Embryonic facial prominence (tissue), 1 donor: ENCODE results near the gene NUDT22.

ENCODE experiments used
- DNase-seq: peaks from one replicate; pipeline ENCODE4 v3.0.0-alpha.2; 2016; ENCODE audit errors: extremely low spot score

NUDT22 gene

DNA sequence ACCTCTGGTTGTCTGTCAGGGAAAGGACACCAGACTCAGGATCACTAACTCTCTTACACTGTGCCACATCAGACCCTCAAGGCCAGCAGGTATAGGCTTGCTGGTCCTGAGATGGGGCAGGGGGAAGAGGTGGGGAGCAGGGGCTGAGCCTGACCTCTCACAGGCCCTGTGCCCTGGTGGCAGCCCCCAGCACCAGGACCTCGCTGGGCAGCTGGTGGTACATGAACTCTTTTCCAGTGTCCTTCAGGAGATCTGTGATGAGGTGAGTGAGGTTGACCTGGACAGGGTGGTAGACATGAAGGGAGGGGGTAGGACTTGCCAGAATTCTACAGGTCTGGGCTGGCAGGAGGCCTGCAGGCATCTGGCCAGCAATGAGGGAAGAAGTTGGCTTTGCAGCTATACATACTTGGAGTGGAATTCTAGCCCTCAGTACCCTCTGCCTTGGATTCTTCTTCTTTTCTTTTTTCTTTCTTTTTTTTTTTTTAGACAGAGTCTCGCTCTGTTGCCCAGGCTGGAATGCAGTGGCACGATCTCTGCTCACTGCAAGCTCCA, 1.4 kb downstream of the NUDT22 start:
- no peak for DNase-seq

DNA sequence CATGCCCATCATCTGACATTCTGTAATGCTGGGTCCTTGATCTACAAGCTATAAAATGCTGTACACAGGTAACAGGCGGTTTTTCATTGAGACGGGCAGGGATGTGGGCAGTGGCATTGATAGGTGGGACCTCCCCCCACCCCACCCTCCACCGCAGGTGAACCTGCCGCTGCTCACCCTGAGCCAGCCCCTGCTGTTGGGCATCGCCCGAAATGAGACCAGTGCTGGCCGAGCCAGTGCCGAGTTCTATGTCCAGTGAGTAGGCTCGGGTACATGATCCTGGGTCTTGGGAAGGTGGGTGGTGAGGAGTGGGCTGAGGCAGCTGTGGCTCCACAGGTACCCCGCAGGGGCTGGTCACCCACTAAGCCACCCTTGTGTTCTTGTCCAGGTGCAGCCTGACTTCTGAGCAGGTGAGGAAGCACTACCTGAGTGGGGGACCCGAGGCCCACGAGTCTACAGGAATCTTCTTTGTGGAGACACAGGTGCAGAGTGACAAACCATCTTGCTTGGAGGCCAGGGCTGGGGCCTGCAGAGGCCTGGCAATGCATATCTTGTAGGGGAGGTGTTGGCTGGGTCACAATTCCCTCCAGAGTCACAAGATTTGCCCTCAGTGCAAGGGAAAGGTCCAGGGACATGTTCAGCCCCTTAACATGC, 3.1 kb downstream of the NUDT22 start:
- DNase-seq = no peak

DNA sequence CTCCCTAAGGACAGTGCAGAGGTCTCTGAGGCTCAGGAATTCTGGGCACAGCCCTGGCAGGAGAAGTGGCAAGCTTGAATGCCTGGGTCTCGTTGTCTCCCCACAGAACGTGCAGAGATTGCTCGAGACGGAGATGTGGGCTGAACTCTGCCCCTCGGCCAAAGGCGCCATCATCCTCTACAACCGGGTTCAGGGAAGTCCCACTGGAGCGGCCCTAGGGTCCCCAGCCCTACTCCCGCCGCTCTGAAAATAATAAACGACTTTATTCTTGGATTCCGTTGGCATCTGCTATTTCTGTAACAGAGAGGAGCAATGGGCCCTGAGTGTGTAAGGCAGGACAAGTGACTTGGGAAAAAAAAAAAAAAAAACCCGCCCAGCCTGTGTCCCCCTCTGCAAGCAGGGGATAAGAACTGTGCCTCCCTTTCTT, 3.7 kb downstream of the NUDT22 start:
- no peak for DNase-seq

DNA sequence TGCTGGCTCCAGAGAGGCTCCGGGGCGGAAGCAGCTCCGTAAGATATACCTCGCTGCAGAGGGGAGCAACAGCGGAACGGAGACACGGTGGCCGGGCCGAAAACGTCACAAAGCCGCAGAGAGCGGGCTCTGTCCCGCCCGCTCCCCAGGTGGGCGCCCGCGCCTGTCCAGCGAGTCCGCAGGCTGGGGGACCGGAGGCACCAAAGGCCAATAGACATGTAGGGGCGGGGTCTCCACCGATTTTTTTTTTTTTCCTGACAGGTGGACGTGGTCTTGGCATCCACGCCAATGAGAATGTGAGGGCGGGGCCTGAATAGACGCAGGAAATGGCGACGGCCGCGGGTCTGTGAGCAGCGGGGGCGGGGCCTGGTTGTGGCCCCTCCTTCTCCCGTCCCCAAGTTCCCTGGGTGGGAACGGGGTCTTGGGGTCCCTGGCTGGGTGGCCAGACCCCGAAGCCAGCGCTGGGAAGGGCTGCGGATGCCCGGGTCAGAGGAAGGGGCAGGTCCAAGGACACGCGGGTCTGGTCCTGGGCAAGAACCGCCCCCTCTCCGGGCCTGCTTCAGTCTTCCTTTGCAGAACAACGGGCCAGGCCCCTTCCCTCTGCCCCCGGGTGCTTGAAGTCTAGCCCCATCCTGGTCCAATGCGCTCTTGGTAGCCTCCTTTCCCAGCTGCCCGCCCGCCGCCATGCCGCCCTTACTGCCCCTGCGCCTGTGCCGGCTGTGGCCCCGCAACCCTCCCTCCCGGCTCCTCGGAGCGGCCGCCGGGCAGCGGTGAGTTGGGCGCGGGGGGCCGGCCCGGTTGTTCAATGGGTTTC, 4.3 kb downstream of the NUDT22 start, which contains the start of gene DNAJC4:
Gene DNAJC4 (plus strand): TSS at position 378 of the 814 bp plus-strand sequence. CDS start 307 bp downstream, at position 685.
- DNase-seq = peak; percentile 62

DNA sequence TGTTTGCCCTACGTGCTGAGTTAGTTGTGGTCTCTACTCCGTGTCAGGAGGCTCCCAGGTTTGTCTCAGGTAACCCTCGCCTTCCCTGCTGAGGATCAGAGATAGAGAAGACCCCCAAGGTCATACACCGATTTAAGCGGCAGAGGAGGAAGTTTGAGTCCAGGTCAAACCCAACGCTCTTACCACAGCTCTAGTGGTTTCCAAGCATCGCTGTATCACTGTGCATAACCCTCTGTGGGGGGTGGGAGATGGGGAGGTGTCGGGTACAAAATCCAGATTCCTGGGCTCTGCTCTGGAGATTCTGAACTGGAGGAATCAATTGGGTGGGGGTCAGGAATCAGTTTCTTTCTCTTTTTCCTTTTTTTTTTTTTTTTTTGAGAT, 4.9 kb downstream of the NUDT22 start:
- no peak for DNase-seq

DNA sequence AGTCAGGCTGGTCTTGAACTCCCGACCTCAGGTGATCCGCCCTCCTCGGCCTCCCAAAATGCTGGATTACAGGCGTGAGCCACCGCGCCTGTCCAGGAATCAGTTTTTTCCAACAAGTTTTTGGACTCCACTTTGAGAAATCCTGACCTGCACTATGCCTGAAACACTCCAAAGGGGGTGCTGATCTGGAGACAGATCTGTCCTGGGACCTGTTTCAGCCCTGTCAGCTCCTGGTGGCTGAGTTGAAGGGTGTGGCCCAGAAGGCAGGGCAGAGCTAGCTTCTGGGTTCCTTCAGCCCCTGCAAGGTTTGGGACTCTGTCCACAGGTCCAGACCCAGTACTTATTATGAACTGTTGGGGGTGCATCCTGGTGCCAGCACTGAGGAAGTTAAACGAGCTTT, 5.5 kb downstream of the NUDT22 start:
- no peak for DNase-seq

DNA sequence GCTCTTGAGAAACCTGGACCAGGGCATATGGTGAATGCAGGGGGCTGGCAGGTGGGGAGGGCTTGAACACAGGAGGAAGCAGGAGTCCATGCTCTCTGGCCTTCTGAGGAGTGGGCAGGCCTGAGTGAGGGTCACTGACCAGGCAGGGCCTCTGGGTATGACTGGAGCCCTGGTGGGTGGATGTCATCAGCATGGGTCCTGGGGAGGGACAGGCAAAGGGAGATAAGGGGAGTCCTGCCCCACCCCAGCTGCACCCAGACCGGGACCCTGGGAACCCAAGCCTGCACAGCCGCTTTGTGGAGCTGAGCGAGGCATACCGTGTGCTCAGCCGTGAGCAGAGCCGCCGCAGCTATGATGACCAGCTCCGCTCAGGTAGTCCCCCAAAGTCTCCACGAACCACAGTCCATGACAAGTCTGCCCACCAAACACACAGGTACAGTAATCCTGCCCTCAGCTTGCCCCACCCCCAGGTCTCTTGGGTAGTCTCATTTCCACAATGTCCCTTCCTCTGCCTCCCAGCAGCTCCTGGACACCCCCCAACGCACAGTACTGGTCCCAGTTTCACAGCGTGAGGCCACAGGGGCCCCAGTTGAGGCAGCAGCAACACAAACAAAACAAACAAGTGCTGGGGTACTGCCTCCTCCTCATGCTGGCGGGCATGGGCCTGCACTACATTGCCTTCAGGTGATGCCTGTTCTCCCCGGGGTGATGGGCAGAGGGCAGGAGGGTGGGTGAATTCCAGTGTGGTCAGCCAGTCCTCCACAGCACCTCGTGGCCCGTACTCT, 6.3 kb downstream of the NUDT22 start:
- no peak for DNase-seq

DNA sequence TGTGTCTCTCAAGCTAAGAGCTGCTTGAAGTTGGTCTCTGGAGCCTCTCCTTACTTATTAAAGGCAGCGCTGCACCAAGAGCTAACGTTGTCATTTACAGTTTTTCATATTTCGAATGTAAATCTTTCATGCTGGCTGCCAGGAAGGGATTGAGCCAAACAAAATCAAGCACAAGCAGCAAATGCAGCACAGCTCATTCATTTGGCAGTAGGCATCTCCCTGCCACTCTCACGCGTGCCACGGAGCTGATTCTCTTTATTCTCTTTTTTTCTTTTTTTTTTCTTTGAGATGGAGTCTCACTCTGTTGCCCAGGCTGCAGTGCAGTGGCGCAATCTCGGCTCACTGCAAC, 6.9 kb downstream of the NUDT22 start:
- DNase-seq = no peak

DNA sequence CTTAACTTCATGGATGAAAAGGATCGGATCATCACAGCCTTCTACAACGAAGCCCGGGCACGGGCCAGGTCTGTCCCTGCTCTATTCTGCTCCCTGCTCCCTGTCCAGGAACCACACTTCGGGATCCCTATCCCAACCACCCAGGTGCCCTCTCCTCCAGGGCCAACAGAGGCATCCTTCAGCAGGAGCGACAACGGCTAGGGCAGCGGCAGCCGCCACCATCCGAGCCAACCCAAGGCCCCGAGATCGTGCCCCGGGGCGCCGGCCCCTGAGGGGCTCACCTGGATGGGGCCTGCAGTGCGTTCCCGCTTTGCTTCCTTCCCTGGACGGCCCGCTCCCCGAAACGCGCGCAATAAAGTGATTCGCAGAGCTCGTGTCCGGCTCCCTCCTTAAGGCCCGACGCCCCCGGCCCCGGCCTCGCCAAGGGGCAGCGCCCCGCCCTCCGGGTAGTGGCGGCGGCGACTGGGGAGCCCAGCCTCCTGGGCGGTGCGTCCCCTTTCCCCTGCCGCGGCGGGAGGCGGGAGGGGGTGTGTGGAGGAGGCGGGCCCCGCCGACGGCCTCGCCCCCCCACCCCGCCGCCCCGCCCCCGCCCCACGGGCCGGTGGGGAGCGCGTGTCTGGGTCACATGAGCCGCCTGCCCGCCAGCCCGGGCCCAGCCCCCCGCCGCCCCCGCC, 8.0 kb downstream of the NUDT22 start, which contains the start of gene VEGFB:
Gene VEGFB (plus strand): TSS at position 672 of the 674 bp plus-strand sequence. CDS start 250 bp downstream, outside the sequence.
- DNase-seq = no peak

DNA sequence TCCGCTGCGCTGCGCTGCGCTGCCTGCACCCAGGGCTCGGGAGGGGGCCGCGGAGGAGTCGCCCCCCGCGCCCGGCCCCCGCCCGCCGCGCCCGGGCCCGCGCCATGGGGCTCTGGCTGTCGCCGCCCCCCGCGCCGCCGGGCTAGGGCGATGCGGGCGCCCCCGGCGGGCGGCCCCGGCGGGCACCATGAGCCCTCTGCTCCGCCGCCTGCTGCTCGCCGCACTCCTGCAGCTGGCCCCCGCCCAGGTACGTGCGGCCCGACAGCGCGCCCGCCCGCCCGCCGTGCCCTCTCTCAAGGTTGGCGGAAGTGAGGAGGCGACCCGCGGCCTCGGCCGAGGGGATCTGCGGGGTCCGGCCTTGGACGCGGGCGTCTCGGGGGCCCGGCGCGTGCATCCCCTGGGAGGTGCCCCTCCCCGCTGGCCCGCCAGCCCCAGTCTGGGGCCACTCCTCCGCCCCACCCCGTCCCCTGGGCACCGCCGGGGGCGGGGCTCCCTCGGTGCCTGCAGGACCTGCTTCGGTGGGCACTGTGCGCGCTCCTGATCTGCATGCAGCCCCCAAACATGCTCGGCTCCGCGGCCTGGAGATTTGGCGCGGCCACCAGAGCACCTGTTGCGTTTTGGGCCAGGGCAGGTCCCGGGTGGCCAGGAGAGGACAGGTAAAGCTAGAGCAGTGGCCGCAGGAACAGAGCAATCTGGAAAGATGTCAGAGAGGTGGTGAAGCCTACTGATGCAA, 8.7 kb downstream of the NUDT22 start:
- no peak for DNase-seq

DNA sequence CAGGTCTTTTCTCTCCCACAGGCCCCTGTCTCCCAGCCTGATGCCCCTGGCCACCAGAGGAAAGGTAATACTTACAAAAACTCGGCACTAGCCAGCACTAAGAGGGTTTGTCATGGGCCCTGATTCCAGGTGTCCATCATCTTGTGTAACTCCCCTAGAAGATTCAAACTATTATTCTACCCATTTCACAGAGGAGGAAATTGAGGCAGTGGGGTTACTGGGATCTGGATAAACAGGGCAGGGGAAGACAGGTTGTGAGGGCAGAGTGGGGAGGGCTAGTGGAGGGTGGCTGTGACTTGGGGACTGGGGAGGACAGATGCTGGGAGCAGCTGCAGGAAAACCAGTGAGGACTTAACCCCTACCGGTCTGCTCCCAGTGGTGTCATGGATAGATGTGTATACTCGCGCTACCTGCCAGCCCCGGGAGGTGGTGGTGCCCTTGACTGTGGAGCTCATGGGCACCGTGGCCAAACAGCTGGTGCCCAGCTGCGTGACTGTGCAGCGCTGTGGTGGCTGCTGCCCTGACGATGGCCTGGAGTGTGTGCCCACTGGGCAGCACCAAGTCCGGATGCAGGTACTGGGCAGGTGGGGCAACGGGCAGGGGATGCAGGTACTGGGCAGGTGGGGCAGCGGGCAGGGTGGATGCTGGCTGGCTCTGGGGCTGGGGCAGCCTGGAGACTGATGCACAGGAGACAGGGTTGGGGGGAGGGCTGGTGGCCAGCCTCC, 9.5 kb downstream of the NUDT22 start:
- no peak for DNase-seq

DNA sequence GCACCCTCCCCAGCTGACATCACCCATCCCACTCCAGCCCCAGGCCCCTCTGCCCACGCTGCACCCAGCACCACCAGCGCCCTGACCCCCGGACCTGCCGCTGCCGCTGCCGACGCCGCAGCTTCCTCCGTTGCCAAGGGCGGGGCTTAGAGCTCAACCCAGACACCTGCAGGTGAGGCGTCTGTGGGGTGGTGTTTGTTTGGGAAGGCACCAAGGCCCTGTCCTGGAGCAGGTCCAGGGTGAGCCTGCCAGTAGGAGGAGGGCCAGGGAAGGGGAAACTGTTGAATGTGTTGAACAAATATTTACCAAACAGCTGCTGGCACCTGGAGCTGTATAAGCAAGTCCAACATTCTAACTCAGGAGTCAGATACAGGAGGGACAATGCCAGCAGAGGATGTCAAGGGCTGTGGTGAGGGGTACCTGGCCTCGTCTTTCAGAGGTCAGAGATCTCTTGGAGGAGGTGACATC, 11.4 kb downstream of the NUDT22 start:
- no peak for DNase-seq

DNA sequence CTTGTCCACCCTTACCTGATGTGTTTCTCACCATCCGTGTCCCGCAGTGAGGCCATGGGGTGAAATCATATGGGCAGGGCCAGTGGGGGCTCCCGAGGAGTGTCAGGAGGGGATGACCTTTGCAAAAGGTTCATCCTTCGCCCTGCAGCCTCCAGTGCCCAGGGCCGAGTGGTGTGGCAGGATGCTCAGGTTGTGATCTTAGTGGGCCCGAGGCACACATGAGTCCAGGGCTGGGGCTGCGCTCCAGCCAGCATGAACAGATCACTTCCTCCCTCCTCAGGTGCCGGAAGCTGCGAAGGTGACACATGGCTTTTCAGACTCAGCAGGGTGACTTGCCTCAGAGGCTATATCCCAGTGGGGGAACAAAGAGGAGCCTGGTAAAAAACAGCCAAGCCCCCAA, 12.0 kb downstream of the NUDT22 start:
- no peak for DNase-seq

DNA sequence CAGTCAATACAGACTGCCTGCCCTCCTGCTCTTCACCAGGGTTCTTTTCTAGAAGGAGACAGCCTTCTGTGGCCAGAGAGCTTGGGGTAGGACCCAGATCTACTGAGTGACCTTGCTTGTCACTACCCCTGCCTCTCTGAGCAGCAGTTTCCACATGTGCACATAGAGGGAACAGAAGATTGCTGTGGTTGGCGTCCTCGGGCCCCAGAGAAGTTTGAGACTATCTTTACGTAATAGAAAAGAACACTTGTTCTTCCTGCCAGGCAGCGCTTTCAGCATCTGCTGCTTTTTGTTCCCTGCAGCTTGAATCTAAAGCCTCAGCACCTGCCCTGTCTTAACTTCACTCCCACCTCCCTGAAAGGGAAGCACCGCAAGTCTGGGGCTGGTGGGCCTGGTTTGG, 12.9 kb downstream of the NUDT22 start:
- DNase-seq = no peak

DNA sequence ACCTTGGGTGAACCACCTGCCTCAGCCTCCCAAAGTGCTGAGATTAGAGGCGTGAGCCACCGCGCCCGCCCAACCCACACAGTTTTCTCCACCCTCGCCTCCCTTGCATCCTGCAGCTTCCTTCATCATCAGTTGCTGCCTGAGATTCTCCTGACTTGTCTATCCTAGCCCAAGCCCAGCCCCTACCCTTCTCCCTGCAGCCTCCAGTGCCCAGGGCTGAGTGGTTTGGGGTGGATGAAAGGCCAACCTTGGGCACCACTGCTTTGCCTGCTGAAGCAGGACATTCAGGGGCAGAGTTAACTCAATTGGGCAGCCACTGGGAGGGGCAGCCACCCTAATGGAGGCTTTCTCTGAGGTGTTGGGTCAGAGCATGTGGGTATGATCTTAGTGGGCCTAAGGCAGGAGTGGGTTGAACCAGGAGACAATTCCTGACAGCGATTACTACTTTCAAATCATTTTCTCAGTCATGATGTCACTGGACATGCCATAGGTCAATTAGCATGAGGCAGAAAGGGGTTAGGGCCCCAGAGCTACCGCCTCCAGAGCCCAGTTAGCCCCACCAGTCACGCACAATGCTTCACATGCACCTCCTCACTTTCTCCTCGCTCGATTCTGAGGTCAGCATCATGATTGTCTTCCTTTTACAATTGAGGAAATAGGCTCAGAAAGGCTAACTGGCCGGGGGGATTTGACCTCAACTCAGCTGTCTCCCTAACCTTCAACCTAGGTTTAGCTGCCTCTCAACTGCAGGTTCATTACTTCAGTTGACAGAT, 13.8 kb downstream of the NUDT22 start:
- no peak for DNase-seq

DNA sequence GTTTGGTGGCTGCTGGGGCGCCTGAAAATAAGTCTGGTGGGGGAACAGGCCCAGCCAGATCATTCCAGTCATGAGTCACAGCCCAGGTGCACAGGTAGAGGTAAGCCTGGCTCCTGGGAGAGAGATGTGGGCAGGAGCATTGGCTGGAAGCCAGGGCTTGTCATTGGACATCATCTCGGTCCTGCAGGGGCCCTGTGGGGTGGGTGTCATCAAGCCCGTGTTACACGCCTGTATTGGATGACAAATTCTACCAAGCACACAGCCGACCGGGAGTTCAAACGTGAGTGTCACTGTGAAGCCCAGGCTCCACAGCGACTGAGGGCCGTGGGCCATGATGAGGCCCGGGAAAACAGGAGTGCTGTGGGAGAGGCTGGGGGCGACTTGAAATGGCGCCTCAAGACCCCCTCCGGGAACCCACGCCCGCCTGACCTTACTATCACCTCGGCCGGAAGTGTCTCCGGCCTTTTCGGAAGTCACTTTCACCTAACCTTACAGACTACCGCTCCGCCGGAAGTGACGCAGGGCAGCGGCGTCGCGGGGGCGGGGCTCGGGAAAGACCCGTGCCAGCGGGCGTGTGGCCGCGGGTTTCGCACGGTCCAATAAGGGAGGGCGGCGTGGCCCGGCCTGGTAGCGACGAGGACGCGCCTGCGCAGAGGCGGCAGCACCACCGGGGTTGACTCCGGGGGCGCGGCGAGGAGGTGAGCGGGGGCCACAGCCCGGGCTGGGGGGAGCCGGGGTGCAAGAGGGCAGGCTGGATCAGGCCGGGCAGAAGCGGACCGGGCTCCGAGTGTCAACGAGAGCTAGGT, 14.6 kb downstream of the NUDT22 start, which contains the start of gene FKBP2:
Gene FKBP2 (plus strand): TSS at position 661 of the 806 bp plus-strand sequence. CDS start 1,293 bp downstream, outside the sequence.
- DNase-seq = peak; percentile 92

DNA sequence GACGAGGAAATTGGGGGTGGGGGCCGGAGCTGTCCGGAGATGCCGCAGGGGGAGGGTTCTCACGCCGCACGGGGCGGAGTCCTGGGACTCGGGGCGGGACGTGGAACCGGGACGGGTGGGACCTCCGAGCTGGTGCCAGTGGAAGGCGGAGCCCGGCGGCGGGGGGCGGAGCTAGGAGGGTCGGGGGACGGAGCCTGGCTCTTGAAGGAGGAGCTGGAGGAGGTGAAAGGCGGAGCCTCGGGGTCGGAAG, 15.1 kb downstream of the NUDT22 start:
- DNase-seq = peak; percentile 99
